PC-9 (cell line): ENCODE data around the gene ANXA11.

Experiments used
- CTCF ChIP-seq: fragments of 200-600 bp; sonication (generic); conservative IDR thresholded peaks from 2 replicates; pipeline ENCODE4 v1.6.1; 2017; ENCODE audit warnings: mixed run types, antibody characterized with exemption, mild to moderate bottlenecking, moderate library complexity
- EZH2 ChIP-seq: fragments of 200-600 bp; sonication (generic); IDR thresholded peaks from 2 replicates; pipeline ENCODE4 v1.8.0; 2017; ENCODE audit warnings: antibody characterized with exemption, low read depth

GRCh38 chr10:80137031-80137862, 68.1 kb downstream of the ANXA11 start:
- TF ChIP-seq CTCF (no peak), EZH2 (no peak)
